GM06990 (cell line): ENCODE results near the gene LDLRAD2.
"Not testable (repeated sequence)": the region's sequence is repeated elsewhere in the genome, so short reads cannot be mapped to it uniquely, and the experiment has no call there.

Experiments used
- DNase-seq: peaks from one replicate; pipeline ENCODE4 v3.0.0-alpha.2; 2011; ENCODE audit not compliant: insufficient read length; ENCODE audit errors: extremely low read depth
- H3K27me3 ChIP-seq: replicated peaks from 2 replicates; pipeline ENCODE4 v1.6.0; 2011; ENCODE audit warnings: low read length; ENCODE audit not compliant: control insufficient read depth, insufficient read depth
- H3K36me3 ChIP-seq: 2 replicates; pipeline ENCODE4 v1.5.1; 2011; ENCODE audit warnings: low read length; ENCODE audit not compliant: control insufficient read depth, insufficient read depth
- H3K4me3 ChIP-seq: replicated peaks from 2 replicates; pipeline ENCODE4 v1.5.1; 2011; ENCODE audit warnings: low read depth, mild to moderate bottlenecking, control low read depth, low read length
- TF ChIP-seq, protein P1 (sequence below): IDR thresholded peaks from 2 replicates; pipeline ENCODE4 v1.5.1; 2011; ENCODE audit warnings: low read length, control low read depth, mild to moderate bottlenecking, inconsistent platforms; ENCODE audit not compliant: insufficient read depth, poor library complexity, severe bottlenecking

Gene LDLRAD2

GRCh38 chr1:21782868-21783678 lies 29.0 kb upstream of the LDLRAD2 start, which contains the start of gene USP48:
Gene USP48, minus strand, starts transcription at chr1:21783149. Its CDS starts 192 bp downstream, at chr1:21782957.
- Histone ChIP-seq H3K36me3 (no peaks in the 10 kb centered on the region), H3K4me3 (peak within 1 kb of the TSS; percentile 94), H3K27me3 (no peaks in the 10 kb centered on the region)
- TF ChIP-seq, protein P1, sequence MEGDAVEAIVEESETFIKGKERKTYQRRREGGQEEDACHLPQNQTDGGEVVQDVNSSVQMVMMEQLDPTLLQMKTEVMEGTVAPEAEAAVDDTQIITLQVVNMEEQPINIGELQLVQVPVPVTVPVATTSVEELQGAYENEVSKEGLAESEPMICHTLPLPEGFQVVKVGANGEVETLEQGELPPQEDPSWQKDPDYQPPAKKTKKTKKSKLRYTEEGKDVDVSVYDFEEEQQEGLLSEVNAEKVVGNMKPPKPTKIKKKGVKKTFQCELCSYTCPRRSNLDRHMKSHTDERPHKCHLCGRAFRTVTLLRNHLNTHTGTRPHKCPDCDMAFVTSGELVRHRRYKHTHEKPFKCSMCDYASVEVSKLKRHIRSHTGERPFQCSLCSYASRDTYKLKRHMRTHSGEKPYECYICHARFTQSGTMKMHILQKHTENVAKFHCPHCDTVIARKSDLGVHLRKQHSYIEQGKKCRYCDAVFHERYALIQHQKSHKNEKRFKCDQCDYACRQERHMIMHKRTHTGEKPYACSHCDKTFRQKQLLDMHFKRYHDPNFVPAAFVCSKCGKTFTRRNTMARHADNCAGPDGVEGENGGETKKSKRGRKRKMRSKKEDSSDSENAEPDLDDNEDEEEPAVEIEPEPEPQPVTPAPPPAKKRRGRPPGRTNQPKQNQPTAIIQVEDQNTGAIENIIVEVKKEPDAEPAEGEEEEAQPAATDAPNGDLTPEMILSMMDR, result no peak
- DNase-seq, result peak; percentile 99

DNA sequence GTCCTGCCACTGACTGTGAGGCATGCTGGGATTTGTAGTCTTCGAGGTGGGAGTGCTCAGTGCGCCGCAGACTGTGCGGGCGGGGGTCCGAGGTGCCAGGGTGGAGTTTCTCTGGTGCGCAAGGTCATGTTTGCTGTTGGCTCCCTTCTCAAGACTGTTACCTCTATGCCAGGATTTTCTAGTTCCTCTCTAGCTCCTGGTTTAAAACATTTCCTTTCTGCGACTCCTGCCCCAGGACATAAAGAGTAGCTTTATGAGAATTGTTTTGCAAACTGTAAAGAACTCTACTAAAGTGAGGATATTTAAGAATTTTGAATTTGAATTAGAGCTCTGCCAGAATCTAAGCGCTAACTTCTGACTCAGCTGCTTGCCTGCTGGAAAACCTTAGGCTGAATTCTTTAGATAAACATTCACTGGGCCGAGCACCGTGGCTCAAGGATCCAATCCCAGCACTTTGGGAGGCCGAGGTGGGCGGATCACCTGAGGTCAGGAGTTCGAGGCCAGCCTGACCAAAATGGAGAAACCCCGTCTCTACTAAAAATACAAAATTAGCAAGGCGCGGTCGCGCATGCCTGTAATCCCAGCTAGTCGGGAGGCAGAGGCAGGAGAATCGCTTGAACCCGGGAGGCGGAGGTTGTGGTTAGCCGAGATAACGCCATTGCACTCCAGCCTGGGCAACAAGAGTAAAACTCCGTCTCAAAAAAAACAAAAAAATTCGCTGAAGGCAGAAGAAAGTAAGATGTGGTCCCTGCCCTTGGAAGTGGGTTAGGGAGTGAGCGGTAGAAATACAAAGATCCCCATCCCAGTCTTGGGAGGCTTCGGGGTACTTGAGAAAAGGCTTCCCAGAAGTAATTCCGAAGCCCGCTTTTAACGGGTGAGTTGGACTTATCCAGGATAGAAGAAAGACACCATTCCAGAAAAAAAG lies 28.1 kb upstream of the LDLRAD2 start:
- TF ChIP-seq, protein P1, result no peak
- peak overlapping the region; percentile 94 for H3K4me3 ChIP-seq
- no peaks in the 10 kb centered on the region for H3K27me3 ChIP-seq
- DNase-seq, result no peak
- no peaks in the 10 kb centered on the region for H3K36me3 ChIP-seq

DNA sequence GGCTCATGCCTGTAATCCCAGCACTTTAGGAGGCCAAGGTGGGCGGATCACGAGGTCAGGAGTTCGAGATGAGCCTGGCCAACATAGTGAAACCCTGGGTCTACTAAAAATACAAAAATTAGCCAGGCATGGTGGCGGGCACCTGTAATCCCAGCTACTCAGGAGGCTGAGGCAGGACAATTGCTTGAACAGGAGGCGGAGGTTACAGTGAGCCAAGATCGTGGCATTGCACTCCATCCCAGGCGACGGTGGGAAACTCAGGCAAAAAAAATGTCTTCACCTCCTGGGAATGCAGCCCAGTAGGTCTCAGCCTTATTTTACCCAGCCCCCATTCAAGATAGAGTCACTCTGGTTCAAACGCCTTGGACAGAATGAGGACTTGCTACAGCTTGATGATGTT lies 26.3 kb upstream of the LDLRAD2 start:
- not testable (repeated sequence) for DNase-seq, H3K4me3 ChIP-seq, H3K27me3 ChIP-seq, H3K36me3 ChIP-seq

GRCh38 chr1:21786640-21787039 lies 25.4 kb upstream of the LDLRAD2 start:
- TF ChIP-seq, protein P1, result no peak
- Histone ChIP-seq H3K27me3 (no peaks in the 10 kb centered on the region), H3K36me3 (no peaks in the 10 kb centered on the region), H3K4me3 (no peak overlapping the region)
- no peak for DNase-seq

GRCh38 chr1:21793104-21793503 lies 19.0 kb upstream of the LDLRAD2 start:
- no peaks in the 10 kb centered on the region for H3K36me3 ChIP-seq
- no peaks in the 10 kb centered on the region for H3K27me3 ChIP-seq
- TF ChIP-seq, protein P1, result no peak
- DNase-seq, result no peak
- no peak overlapping the region for H3K4me3 ChIP-seq

- no peak overlapping the region for H3K4me3 ChIP-seq
- DNase-seq, result no peak
- TF ChIP-seq, protein P1, result no peak
- H3K36me3 ChIP-seq, result no peaks in the 10 kb centered on the region
- no peaks in the 10 kb centered on the region for H3K27me3 ChIP-seq
Measured at GRCh38 chr1:21794656-21795055, 17.4 kb upstream of the LDLRAD2 start.
